PFSK-1 (cell line): ENCODE measurements around the gene RASEF.

Source experiments
- POLR2AphosphoS5 ChIP-seq: IDR thresholded peaks from 2 replicates; pipeline ENCODE4 v1.6.1; 2012; ENCODE audit warnings: low read depth, mild to moderate bottlenecking, control low read depth, low read length, moderate library complexity
- REST ChIP-seq, 2 experiments: IDR thresholded peaks; 2 replicates each; pipeline versions ENCODE4 v1.6.1 to v1.8.0; 2011 to 2012; ENCODE audit warnings: low read depth in 2 of 2, low read length in 2 of 2, control low read depth in 1 of 2, inconsistent platforms in 1 of 2, mild to moderate bottlenecking in 1 of 2, moderate library complexity in 1 of 2; ENCODE audit not compliant: insufficient read depth in 1 of 2
- SIN3A ChIP-seq: IDR thresholded peaks from 2 replicates; pipeline ENCODE4 v1.6.1; 2012; ENCODE audit warnings: mild to moderate bottlenecking, low read length, moderate library complexity, borderline replicate concordance; ENCODE audit not compliant: insufficient read depth

- TF ChIP-seq REST (IDR thresholded peaks at IDR 0.05; ENCODE audit: insufficient read depth in 1 of 2, low read depth in 2 of 2, low read length in 2 of 2) (no peak), POLR2AphosphoS5 (no peak), SIN3A (no peak)
Measured at GRCh38 chr9:83034587-83034986, 28.4 kb downstream of the RASEF start.
